ENCODE measurements around the gene ZNF680. TPM values are rescaled to one million over a fixed set of nuclear protein-coding genes. Genes with fewer than 3 reads are reported as not detected.
"Not testable (repeated sequence)": the region's sequence is repeated elsewhere in the genome, so short reads cannot be mapped to it uniquely, and the experiment has no call there.

ZNF680 gene
- total and polyA plus RNA-seq, 12 donors = 9.5 to 51.5 (median 26.8) TPM

DNA sequence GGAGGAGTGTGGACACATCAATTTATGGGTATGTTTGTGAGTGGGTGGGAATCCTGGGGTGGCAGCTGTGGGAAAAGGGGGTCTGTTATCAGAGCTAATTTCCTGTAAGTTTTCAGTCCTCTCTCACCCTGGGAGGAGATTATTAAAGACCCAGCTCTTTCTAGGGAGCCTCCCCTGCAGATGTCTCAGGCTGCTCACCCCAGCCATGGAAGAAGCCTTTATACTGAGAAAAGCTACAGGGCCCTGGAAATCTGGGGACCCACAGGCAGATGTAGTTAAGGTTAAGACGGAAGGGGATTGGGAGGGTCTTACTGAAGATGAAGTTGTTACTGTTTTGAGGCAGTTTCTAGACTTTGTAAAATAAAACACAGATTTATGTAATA is 4.6 kb downstream of the ZNF680 start:
- TF ChIP-seq, protein P1, sequence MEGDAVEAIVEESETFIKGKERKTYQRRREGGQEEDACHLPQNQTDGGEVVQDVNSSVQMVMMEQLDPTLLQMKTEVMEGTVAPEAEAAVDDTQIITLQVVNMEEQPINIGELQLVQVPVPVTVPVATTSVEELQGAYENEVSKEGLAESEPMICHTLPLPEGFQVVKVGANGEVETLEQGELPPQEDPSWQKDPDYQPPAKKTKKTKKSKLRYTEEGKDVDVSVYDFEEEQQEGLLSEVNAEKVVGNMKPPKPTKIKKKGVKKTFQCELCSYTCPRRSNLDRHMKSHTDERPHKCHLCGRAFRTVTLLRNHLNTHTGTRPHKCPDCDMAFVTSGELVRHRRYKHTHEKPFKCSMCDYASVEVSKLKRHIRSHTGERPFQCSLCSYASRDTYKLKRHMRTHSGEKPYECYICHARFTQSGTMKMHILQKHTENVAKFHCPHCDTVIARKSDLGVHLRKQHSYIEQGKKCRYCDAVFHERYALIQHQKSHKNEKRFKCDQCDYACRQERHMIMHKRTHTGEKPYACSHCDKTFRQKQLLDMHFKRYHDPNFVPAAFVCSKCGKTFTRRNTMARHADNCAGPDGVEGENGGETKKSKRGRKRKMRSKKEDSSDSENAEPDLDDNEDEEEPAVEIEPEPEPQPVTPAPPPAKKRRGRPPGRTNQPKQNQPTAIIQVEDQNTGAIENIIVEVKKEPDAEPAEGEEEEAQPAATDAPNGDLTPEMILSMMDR (IDR thresholded peaks at IDR 0.05) = no peak
- TF ChIP-seq POLR2A (IDR thresholded peaks at IDR 0.05) = no peak
- no peaks in the 10 kb centered on the region for H3K9me3 ChIP-seq (replicated peaks in 1 of 3)
- no peaks in the 10 kb centered on the region for H3K27me3 ChIP-seq
- H3K27ac ChIP-seq = peak overlapping the region in 4 of 5 donors; percentile 40 to 78 (median 60)
- peak overlapping the region in 1 of 4 donors; percentile 33 for H3K4me3 ChIP-seq
- 73 to 90% (median 81%) methylated on average over 1 of the region's 1 CpG for WGBS, 4 donors
- no peaks in the 10 kb centered on the region for H3K36me3 ChIP-seq (replicated peaks in 1 of 2)
- DNase-seq = no peak
- H3K4me1 ChIP-seq (replicated peaks in 1 of 2) = peaks cover 28 to 50% of the 10 kb centered on the region in 2 donors
- intact Hi-C loops (cut with DNase I) = no loop called here

DNA sequence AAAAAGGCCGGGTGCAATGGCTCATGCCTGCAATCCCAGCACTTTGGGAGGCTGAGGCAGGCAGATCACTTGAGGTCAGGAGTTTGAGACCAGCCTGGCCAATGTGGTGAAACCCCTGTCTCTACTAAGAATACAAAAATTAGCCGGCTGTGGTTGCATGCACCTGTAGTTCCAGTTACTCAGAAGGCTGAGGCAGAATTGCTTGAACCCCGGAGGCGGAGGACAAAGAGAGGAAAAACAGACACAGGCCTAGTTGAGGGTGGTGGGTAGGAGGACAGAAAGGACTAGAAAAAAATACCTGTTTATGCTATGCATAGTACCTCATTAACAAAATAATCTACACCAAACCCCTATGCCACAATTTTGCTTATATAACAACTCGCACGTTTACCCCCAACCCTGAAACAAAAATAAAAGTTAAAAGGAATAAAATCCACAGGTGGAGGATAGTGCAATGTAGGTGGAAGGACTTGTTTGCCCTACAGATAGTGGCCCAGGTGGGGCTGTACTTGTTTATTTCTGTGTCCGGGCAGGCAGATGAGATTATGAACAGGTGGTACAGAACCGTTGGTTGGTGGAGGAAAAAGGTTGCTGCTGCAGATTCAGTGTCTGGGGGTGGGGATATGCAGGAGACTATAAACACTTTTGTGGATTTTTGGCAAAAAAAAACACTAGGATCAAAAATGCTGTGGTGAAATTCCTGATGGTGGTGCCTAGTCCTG is 5.1 kb downstream of the ZNF680 start:
- no peaks in the 10 kb centered on the region for H3K9me3 ChIP-seq (replicated peaks in 1 of 3)
- intact Hi-C loops (cut with DNase I) = no loop called here
- no peaks in the 10 kb centered on the region for H3K36me3 ChIP-seq (replicated peaks in 1 of 2)
- H3K4me1 ChIP-seq (replicated peaks in 1 of 2) = peaks cover 28 to 49% of the 10 kb centered on the region in 2 donors
- H3K4me3 ChIP-seq = no peak overlapping the region
- no peaks in the 10 kb centered on the region for H3K27me3 ChIP-seq
- WGBS, 4 donors = 87 to 90% (median 89%) methylated on average over 8 of the region's 8 CpGs
- H3K27ac ChIP-seq = peak overlapping the region in 2 of 5 donors; percentile 40 to 56
- TF ChIP-seq POLR2A (IDR thresholded peaks at IDR 0.05) = no peak
- TF ChIP-seq, protein P1 (IDR thresholded peaks at IDR 0.05) = no peak
- no peak for DNase-seq

DNA sequence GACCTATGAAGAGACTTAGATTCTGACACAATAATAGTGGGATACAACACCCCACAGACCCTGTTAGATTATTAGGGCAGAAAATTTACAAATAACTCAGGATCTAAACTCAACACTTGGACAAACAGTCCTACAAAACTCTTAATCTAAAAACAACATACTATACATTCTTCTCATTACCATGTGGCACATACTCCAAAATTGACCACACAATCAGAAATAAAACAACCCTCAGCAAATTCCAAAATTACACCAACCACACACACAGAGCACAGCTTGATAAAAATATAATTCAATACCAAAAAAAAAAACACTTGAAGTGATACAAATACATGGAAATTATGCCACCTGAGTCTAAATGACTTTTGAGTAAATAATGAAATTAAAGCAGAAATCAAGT is 7.8 kb downstream of the ZNF680 start:
- H3K9me3 ChIP-seq (replicated peaks in 1 of 3) = no peaks in the 10 kb centered on the region
- peaks cover 37 to 50% of the 10 kb centered on the region in 2 donors for H3K4me1 ChIP-seq (replicated peaks in 1 of 2)
- TF ChIP-seq POLR2A (IDR thresholded peaks at IDR 0.05) = no peak
- TF ChIP-seq, protein P1 (IDR thresholded peaks at IDR 0.05) = no peak
- no peaks in the 10 kb centered on the region for H3K36me3 ChIP-seq (replicated peaks in 1 of 2)
- H3K27me3 ChIP-seq = no peaks in the 10 kb centered on the region
- intact Hi-C loops (cut with DNase I) = no loop called here
- no peak for DNase-seq
- H3K27ac ChIP-seq = peak overlapping the region in 1 of 5 donors; percentile 26
- no peak overlapping the region for H3K4me3 ChIP-seq

DNA sequence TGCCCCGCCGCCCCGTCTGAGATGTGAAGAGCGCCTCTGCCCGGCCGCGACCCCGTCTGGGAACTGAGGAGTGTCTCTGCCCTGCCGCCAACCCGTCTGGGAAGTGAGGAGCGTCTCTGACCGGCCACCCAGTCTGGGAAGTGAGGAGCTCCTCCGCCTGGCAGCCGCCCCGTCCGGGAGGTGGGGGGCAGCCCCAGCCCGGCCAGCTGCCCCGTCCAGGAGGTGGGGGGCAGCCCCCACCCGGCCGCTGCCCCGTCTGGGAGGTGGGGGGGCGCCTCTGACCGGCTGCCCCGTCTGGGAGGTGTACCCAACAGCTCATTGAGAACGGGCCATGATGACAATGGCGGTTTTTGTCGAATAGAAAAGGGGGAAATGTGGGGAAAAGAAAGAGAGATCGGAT is 8.7 kb downstream of the ZNF680 start:
- H3K4me3 ChIP-seq; H3K9me3 ChIP-seq (replicated peaks in 1 of 3); DNase-seq; H3K36me3 ChIP-seq (replicated peaks in 1 of 2); H3K27me3 ChIP-seq; H3K27ac ChIP-seq; intact Hi-C loops (cut with DNase I): not testable (repeated sequence)
- 88 to 99% (median 97%) methylated on average over 10 to 25 of the region's 28 CpGs for WGBS, 4 donors
- H3K4me1 ChIP-seq (replicated peaks in 1 of 2) = peaks cover 32 to 42% of the 10 kb centered on the region in 2 donors

Data from adrenal gland (tissue), 12 donors.